HPDE6-E6E7 (cell line): ENCODE results near the gene TUBB4B.

Source experiments
- DNase-seq: peaks from one replicate; pipeline ENCODE4 v3.0.0; 2011; ENCODE audit warnings: missing footprints; ENCODE audit errors: extremely low spot score

Gene TUBB4B

DNA sequence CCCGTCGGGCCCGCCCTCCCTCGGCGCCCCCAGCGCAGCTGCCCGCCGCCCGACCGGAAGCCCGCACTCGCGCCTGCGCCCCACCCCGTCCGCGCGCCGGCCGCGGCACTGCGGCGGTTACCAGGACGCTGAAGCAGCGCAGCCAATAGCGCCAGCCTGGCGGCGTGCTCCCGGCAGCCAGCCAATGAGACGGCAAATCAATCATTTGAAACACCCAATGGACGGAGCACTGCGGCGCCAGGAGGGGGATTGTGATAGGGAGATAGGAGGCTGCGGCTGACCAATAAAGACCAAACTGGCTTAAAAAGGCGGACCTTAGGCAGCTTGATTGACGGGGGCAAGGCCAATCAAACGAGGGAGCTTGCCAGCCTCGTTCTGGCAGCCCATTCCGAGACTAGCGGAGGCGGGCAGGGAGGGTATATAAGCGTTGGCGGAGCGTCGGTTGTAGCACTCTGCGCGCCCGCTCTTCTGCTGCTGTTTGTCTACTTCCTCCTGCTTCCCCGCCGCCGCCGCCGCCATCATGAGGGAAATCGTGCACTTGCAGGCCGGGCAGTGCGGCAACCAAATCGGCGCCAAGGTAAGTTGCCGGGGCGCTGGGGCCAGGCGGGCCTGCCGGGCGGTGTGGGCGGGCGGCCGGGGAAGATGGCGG lies at the start of gene TUBB4B:
Gene TUBB4B (plus strand): TSS at position 447 of the 649 bp plus-strand sequence. CDS start 74 bp downstream, at position 521.
- peak; percentile 99 for DNase-seq

DNA sequence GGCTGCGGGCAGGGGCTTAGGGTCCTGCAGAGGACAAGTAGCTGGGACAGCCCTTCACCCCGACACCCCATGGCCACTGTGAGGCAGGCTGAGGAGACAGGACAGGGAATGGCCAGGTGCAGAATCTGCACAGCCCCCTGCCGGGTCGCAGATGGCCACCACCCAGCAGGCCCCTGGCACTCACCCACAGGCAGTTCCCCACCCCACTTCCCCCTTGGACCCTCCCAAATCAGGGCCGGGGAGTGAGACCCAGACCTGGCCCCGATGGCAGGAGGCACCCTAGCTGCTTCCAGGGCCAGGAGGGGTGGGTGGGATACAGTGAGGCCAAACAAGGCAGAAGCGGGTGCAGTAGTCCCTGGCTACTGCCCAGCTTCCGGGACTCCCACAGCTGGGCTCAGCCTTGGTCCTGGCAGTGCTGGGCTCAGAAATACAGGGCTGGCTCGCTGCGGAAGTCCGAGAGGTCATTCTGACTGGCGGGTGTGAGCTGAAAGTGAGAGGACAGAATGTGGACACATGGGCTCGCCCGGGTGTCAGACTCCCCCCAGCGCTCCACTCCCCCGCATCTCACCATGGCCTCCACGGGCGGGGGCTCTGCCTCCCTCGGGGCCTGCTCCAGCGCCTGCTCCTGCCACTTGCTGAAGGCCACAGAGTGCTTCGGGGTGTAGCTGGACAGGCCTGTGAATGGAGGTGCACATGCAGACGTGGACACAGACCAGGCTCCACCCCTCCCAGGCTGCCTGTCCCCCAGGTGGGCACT lies 49.2 kb upstream of the TUBB4B start:
- no peak for DNase-seq

GRCh38 chr9:137192448-137192780 lies 48.7 kb upstream of the TUBB4B start:
- no peak for DNase-seq

- DNase-seq: no peak
Observed at GRCh38 chr9:137192859-137193258, 48.2 kb upstream of the TUBB4B start.

- no peak for DNase-seq
Observed at GRCh38 chr9:137193771-137194170, 47.3 kb upstream of the TUBB4B start.

DNA sequence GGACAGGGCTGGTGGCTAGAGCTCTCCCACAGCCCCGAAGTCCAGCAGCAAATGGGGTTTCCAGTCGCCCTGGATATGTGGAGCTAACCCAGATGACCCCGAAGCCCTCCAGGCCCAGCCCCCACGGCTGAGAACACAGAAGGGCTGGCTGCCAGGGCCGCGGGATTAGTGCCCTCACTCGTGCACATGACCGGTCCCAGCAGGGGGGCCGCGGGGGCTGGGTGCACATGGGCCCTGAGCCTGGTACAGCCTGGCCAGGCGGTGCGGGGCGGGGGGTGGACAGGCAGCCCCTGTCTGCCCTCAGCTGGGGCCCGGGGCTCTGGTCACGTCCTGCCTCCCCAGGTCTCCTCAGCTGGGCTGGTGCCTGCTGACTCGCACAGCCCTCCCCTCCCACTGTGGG lies 46.7 kb upstream of the TUBB4B start:
- DNase-seq: no peak

DNA sequence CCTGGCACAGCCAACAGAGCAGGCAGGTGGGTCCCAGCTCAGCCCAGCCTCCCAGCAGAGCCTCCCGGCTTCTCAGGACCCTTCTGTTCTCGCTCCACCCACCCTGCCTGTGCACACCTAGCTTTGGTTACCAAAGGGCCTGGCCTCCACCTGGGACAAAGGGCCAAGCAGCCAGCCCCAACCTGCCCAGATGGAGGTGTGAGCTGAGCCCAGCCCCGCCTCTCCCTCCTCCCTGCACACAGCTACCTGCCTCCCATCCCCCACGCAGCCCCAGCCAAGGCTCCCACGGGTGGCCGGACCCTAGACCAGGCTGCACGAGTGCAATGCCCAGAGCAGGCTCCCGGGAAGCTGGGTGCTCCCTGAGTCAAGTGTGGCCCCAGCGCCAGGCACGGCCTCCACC lies 46.2 kb upstream of the TUBB4B start:
- DNase-seq: no peak

- DNase-seq: no peak
Observed at GRCh38 chr9:137195525-137196220, 45.4 kb upstream of the TUBB4B start.

DNA sequence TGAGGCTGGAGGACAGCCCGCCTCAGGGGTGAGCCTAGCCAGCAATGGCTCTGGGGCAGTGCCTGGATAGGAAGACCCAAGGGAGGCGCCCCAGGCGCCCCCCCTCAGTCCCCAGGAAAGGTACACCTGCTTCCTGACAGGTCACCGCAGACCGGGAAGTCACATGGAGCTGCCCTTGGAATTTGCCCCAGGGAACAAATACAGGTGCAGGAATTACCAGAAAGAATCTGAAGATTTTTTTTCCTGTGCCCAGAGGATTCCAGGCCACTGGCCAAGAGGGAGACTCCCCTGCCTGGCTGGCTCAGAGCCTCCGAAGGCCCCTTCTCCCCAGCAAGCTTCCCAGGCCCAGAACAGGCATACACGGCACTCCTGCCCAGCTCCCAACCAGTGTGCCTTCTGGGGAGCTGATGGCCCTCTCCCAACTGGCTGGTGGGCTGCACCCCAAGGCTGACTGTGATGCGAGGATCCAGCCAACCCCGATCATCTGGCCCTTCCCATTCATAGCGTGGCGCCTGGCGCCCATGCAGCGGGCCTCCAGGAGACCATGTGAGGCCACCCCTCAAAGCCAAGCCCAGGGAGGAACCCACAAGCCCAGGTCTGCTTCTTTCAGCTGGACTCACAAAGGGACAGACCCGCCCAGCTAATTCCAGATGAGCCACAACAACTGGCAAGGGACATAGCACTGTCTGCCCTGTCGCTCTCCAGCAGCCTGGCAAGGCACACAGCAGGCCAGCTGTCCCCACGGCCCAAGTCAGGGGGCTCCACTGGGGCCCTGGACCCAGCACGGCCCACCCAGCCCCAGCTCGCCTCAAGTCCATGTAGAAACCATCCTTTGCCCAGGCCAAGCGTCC lies 42.8 kb upstream of the TUBB4B start:
- no peak for DNase-seq

DNA sequence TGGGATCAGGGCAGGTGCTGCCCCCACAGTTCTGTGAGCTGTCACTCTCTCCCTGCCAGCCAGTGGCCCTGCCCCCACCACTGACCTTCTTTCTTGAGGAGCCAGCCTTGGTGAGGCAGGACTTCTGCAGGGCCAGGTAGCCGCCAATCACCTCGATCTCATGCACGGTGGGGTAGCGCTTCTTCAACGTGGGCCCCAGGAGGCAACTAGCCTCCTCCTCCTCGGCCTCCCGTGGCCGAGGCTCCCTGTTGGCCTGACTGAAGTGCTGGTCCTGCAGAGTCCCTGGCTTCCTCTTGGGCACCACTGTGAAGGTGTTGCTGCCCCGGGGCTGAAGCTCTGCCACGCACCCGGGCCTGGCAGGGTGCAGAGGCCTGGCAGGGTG lies 42.2 kb upstream of the TUBB4B start:
- no peak for DNase-seq

DNA sequence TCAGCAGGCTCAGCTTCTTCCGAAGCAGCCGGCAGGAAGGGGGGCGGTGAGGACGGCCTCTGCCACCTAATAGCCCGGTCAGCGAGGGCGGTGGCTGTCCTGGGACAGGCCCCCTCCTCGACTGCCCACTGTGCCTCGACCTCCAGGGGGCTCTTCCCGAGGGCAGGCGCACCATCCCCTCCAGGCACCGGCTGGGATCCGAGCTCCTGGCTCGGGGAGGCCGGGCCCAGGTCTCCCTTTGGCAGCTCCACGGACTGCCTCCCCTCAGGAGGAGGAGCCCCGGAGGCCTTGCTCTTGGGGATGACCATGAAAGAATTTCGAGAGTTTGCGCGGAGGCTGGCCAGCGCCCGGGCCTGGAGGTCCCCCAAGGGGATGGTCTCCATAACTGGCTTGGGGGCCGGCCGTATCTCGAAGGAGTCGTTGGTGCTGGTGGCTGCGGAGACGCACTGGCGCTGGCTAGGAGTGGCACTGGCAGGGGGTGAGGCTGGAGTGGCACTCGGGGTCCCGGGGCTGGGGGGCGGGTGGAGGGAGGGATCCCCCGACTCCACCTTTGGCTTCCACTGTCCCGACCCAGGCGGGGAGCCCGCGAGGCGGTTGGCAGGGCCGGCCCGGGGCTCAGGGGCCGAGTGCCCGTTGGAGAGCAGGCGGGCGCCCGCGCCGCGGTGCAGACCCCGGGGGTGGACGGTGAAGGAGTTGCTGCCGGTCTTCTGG lies 41.5 kb upstream of the TUBB4B start:
- DNase-seq: no peak

DNA sequence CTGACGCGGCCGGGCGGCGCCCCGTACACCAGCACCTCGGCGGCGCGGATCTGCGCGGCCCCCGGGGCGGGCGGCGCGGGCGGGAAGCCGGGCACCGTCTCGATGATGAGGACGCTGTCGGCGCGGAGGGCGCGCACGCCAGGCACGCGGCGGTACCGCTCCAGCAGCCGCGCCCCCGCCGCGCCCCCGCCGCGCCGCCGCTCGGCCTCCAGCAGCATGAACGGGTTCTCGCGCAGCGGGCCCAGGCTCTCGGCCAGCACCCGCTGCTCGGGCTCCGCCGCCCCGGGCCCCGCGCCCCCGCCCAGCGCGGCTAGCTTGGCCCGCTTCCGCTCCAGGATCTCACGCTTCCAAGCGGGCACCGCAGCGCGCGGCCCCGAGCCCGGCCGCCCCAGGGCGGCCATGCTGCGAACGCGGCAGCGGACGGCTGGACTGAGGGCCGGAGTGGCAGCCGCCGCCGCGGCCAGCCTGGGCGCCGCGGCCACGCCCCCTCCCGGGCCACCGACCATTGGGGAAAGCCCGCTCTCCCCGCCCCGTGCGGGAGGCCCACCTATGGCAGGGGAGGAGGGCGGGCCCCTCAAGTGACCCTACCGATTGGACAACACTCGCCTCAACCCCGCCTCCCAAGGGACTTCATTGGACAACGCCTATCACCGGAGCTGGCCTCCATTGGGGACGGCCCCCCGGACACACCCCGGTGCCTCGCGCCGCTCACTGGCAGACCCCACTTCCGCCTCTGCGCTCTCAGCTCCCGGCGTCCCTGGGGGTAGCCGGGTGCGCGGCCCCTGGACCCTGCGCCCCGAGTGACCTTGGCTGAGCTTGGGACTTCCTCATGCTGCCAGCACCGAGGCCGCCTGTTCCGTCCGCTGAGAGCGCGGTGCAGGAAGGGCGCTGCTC lies 40.5 kb upstream of the TUBB4B start, which contains the start of gene TPRN:
Gene TPRN (minus strand): TSS at position 431 of the 894 bp plus-strand sequence. CDS start 30 bp downstream, at position 401.
- DNase-seq: peak; percentile 100

- no peak for DNase-seq
Observed at GRCh38 chr9:137201205-137201868, 39.8 kb upstream of the TUBB4B start.

DNA sequence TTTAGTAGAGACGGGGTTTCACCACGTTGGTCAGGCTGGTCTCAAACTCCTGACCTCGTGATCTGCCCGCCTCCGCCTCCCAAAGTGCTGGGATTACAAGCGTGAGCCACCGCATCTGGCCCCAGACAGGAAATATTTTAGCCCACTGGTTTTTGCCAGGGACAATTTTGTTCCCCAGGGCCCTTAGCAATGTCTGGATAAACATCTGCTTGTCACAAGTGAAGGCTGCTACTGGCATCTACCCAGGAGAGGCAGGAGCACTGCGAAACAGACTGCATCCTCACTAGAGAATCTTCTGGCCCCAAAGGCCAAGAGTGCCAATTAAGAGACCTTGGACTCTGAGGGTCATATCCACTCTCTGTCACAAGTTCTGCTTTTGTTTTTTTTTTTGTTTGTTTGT lies 38.1 kb upstream of the TUBB4B start:
- no peak for DNase-seq

DNA sequence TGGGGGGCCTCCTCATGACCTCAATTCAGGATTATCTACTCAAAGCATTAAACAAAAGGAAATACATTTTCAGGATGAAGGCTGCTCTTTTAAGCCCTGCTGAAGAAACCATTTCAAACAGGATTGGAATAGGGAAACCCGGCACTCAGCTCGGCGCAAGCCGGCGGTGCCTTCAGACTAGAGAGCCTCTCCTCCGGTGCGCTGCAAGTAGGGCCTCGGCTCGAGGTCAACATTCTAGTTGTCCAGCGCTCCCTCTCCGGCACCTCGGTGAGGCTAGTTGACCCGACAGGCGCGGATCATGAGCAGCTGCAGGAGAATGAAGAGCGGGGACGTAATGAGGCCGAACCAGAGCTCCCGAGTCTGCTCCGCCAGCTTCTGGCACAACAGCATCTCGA lies 36.4 kb upstream of the TUBB4B start:
- DNase-seq: no peak

- peak; percentile 90 for DNase-seq
Observed at GRCh38 chr9:137205126-137206069, 35.7 kb upstream of the TUBB4B start, which contains the start of the genes NDOR1 and TMEM203. Gene NDOR1, plus strand, starts transcription at chr9:137205700. Its CDS starts 78 bp downstream, at chr9:137205778. Gene TMEM203, minus strand, starts transcription at chr9:137205648. Its CDS starts 234 bp downstream, at chr9:137205414.

GRCh38 chr9:137206602-137207001 lies 34.5 kb upstream of the TUBB4B start:
- DNase-seq: no peak

GRCh38 chr9:137211532-137211931 lies 29.6 kb upstream of the TUBB4B start:
- DNase-seq: no peak
